ENCODE results near the gene ELK4.

ELK4 gene

GRCh38 chr1:205664399-205665017 is 32.7 kb upstream of the ELK4 start:
- in situ Hi-C loops (cut with HindIII; ENCODE audit: low sequenced_read_pairs) = loop anchor here (5.0 kb wide), 1 partner anchor 48 kb away; no protein-coding TSS in a partner anchor
- TF ChIP-seq CTCF (IDR thresholded peaks at IDR 0.05; ENCODE audit: low read depth, low read length, missing control alignments) = no peak
- DNase-seq (ENCODE audit: low read depth) = no peak
- H3K4me3 ChIP-seq (ENCODE audit: low read depth, low read length) = no peak overlapping the region

GRCh38 chr1:205663286-205663936 is 31.6 kb upstream of the ELK4 start:
- in situ Hi-C loops (cut with HindIII; ENCODE audit: low sequenced_read_pairs) = loop anchor here (5.0 kb wide), 1 partner anchor 49 kb away; no protein-coding TSS in a partner anchor
- no peak overlapping the region for H3K4me3 ChIP-seq (ENCODE audit: low read depth, low read length)
- no peak for TF ChIP-seq CTCF (IDR thresholded peaks at IDR 0.05; ENCODE audit: low read depth, low read length, missing control alignments)
- no peak for DNase-seq (ENCODE audit: low read depth)

GRCh38 chr1:205662791-205663190 is 31.0 kb upstream of the ELK4 start:
- in situ Hi-C loops (cut with HindIII; ENCODE audit: low sequenced_read_pairs) = loop anchor here (5.0 kb wide), 1 partner anchor 50 kb away; no protein-coding TSS in a partner anchor
- no peak overlapping the region for H3K4me3 ChIP-seq (ENCODE audit: low read depth, low read length)
- no peak for DNase-seq (ENCODE audit: low read depth)
- TF ChIP-seq CTCF (IDR thresholded peaks at IDR 0.05; ENCODE audit: low read depth, low read length, missing control alignments) = no peak

GRCh38 chr1:205662135-205662738 is 30.4 kb upstream of the ELK4 start:
- no peak overlapping the region for H3K4me3 ChIP-seq (ENCODE audit: low read depth, low read length)
- in situ Hi-C loops (cut with HindIII; ENCODE audit: low sequenced_read_pairs) = loop anchor here (5.0 kb wide), 1 partner anchor 50 kb away; no protein-coding TSS in a partner anchor
- DNase-seq (ENCODE audit: low read depth) = no peak
- no peak for TF ChIP-seq CTCF (IDR thresholded peaks at IDR 0.05; ENCODE audit: low read depth, low read length, missing control alignments)

GRCh38 chr1:205661429-205662134 is 29.8 kb upstream of the ELK4 start:
- no peak for TF ChIP-seq CTCF (IDR thresholded peaks at IDR 0.05; ENCODE audit: low read depth, low read length, missing control alignments)

GRCh38 chr1:205660361-205660760 is 28.6 kb upstream of the ELK4 start:
- no peak overlapping the region for H3K4me3 ChIP-seq (ENCODE audit: low read depth, low read length)
- no peak for TF ChIP-seq CTCF (IDR thresholded peaks at IDR 0.05; ENCODE audit: low read depth, low read length, missing control alignments)
- in situ Hi-C loops (cut with HindIII; ENCODE audit: low sequenced_read_pairs) = loop anchor here (5.0 kb wide), 1 partner anchor 52 kb away; no protein-coding TSS in a partner anchor
- DNase-seq (ENCODE audit: low read depth) = no peak

More at GRCh38 chr1:205661429-205662134, 29.8 kb upstream of the ELK4 start:
- H3K4me3 ChIP-seq (ENCODE audit: low read depth, low read length) = no peak overlapping the region
- DNase-seq (ENCODE audit: low read depth) = no peak
- in situ Hi-C loops (cut with HindIII; ENCODE audit: low sequenced_read_pairs) = loop anchor here (5.0 kb wide), 1 partner anchor 51 kb away; no protein-coding TSS in a partner anchor
